Measurements from ENCODE around the gene DTNA. TPM values are rescaled to one million over a fixed set of nuclear protein-coding genes. Genes with fewer than 3 reads are reported as not detected.

The DTNA gene
- total RNA-seq, 1 experiment from 2014 or later: 9.6 TPM

DNA sequence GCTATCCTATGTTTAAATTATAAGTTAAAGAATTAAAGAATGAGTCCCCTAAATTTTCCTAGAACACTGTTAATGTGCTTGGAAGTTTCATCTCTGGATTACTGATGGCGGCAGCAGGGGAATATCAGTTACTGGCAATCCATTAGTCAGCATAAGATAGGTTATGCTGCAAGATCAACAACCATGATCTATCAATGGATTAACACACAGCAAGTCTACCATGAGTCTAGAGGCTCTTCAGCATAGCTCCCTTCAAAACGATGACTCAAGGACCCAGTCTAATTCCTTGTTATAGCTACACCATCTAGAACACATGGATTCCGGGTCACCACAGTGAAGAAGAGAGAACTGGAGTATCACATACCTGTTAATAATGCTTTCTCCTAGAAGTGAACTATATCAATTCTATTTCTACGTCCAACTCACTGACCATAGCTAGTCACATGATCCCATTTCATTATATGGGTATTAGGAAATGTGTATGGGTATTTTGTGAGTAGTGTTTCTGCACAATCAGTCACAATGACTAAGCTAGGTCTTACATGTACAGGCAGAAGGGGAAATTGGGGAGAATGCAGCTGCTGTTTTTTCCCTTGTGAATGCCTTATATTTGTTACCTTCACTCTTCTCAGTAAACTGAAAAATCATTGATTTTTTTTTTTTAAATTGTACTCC, 222.8 kb downstream of the DTNA start:
- Histone ChIP-seq H4K20me1 (ENCODE audit: insufficient read depth) (no peaks in the 10 kb centered on the region), H3K4me1 (ENCODE audit: control insufficient read depth in 1 of 2, insufficient read depth in 2 of 2, low read length in 2 of 2) (peaks cover 19 to 25% of the 10 kb centered on the region in 2 experiments; a peak in 3 of 4 replicates), H3K36me3 (ENCODE audit: control insufficient read depth in 1 of 2, insufficient read depth in 2 of 2, low read length in 2 of 2) (no peaks in the 10 kb centered on the region), H3K4me2 (ENCODE audit: low read length) (no peak overlapping the region), H2AFZ (ENCODE audit: low read depth, low read length, poor library complexity, severe bottlenecking) (no peak overlapping the region), H3K27ac (ENCODE audit: low read depth, low read length) (no peak overlapping the region), H3K4me3 (replicated peaks in 1 of 2; ENCODE audit: low read depth in 1 of 2, low read length in 2 of 2) (no peak overlapping the region), H3K27me3 (ENCODE audit: insufficient read depth, low read length) (no peaks in the 10 kb centered on the region), H3K9ac (ENCODE audit: low read length) (no peak overlapping the region), H3K79me2 (ENCODE audit: insufficient read depth, low read length) (no peaks in the 10 kb centered on the region), H3K9me2 (ENCODE audit: insufficient read depth) (no peaks in the 10 kb centered on the region; the same call in 1 of the 2 replicates), H3K9me3 (ENCODE audit: control insufficient read depth in 1 of 2, insufficient read depth in 1 of 2, low read depth in 1 of 2, low read length in 2 of 2) (no peaks in the 10 kb centered on the region)
- no peak for ATAC-seq
- no TSS peak for BruUV-seq (replicated peaks)
- POLR2A ChIA-PET: no interaction called here
- RAD21 ChIA-PET (ENCODE audit: low non-redundant PET in 1 of 2, low total read pairs in 2 of 2, uncharacterized antibody in 2 of 2, unreplicated experiment in 2 of 2): no interaction called here
- CTCF ChIA-PET: no interaction called here
- DNase-seq (ENCODE audit: low read depth, low spot score): no peak
- intact Hi-C loops (cut with micrococcal nuclease): no loop called here
- no peak for TF ChIP-seq FOSL1 (IDR thresholded peaks at IDR 0.05; ENCODE audit: low read depth)
- no peak for TF ChIP-seq EZH2phosphoT487 (IDR thresholded peaks at IDR 0.05; ENCODE audit: borderline replicate concordance)
- TF ChIP-seq ZNF274 (IDR thresholded peaks at IDR 0.05; ENCODE audit: low read depth, low read length): no peak
- TF ChIP-seq SIN3A (IDR thresholded peaks at IDR 0.05; ENCODE audit: low read depth): no peak
- no peak for TF ChIP-seq ZFX (IDR thresholded peaks at IDR 0.05)
- TF ChIP-seq YY1 (IDR thresholded peaks at IDR 0.05; ENCODE audit: extremely low read depth, insufficient replicate concordance, low read depth, low read length): no peak

DNA sequence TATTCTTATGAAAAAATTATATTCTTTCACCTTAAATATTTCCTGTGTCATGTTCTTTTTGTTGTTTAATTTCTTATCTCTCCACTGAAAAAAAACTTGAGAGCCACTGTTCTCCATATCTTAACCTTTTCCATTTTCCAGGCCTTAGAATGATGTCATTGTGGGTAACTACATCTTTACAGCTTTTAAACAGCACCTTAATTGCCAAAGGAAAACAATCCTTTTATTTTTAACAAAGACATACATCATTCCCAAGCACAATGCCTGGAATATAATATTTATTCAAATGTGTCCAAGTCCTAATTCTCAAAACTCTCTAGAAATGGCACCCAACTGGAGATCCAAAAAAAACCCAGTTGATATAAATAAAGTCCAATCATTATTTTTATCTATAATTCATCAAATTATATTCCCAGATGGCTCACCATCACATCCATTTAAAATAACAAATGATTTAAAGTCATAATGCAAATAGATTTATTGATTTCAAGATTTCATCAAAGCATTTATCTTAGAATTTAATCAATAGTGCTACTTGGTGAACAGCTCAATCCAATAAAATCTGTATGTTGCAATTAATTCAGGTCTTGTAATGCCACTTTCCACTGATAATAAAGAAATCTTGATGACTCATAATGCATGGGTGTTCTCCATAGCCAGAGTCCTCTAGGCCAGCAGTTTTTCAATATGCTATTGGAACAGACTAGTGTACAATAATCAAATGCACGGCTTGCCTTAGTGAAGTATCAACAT, 224.0 kb downstream of the DTNA start:
- no peaks in the 10 kb centered on the region for H3K27me3 ChIP-seq (ENCODE audit: insufficient read depth, low read length)
- H3K9ac ChIP-seq (ENCODE audit: low read length): no peak overlapping the region
- intact Hi-C loops (cut with micrococcal nuclease): no loop called here
- H3K4me1 ChIP-seq (ENCODE audit: control insufficient read depth in 1 of 2, insufficient read depth in 2 of 2, low read length in 2 of 2): peaks cover 12 to 14% of the 10 kb centered on the region in 2 experiments; a peak in 3 of 4 replicates
- no peak overlapping the region for H3K4me2 ChIP-seq (ENCODE audit: low read length)
- TF ChIP-seq SIN3A (IDR thresholded peaks at IDR 0.05; ENCODE audit: low read depth): no peak
- ChIA-PET CTCF (no interaction called here), RAD21 (ENCODE audit: low non-redundant PET in 1 of 2, low total read pairs in 2 of 2, uncharacterized antibody in 2 of 2, unreplicated experiment in 2 of 2) (no interaction called here), POLR2A (no interaction called here)
- H3K79me2 ChIP-seq (ENCODE audit: insufficient read depth, low read length): no peaks in the 10 kb centered on the region
- no peak overlapping the region for H2AFZ ChIP-seq (ENCODE audit: low read depth, low read length, poor library complexity, severe bottlenecking)
- no peaks in the 10 kb centered on the region for H3K9me3 ChIP-seq (ENCODE audit: control insufficient read depth in 1 of 2, insufficient read depth in 1 of 2, low read depth in 1 of 2, low read length in 2 of 2)
- no peaks in the 10 kb centered on the region for H4K20me1 ChIP-seq (ENCODE audit: insufficient read depth)
- ATAC-seq (no peak), DNase-seq (ENCODE audit: low read depth, low spot score) (no peak)
- BruUV-seq (replicated peaks): no TSS peak
- no peak overlapping the region for H3K27ac ChIP-seq (ENCODE audit: low read depth, low read length)
- H3K36me3 ChIP-seq (ENCODE audit: control insufficient read depth in 1 of 2, insufficient read depth in 2 of 2, low read length in 2 of 2): no peaks in the 10 kb centered on the region
- H3K4me3 ChIP-seq (replicated peaks in 1 of 2; ENCODE audit: low read depth in 1 of 2, low read length in 2 of 2): no peak overlapping the region
- no peaks in the 10 kb centered on the region; the same call in 1 of the 2 replicates for H3K9me2 ChIP-seq (ENCODE audit: insufficient read depth)

Data from HCT116 (cell line).